Jurkat, Clone E6-1 (cell line): ENCODE measurements around the gene CEP76. TPM values are rescaled to one million over a fixed set of nuclear protein-coding genes. Genes with fewer than 3 reads are reported as not detected.

Source experiments
- DNase-seq: peaks from one replicate; pipeline ENCODE4 v3.0.0-alpha.2; 2011; ENCODE audit warnings: low read depth, low spot score
- H3K4me3 ChIP-seq: 2 replicates; pipeline ENCODE4 v1.5.1; 2011; ENCODE audit warnings: mild to moderate bottlenecking, low read length, control low read depth, moderate library complexity
- polyA plus RNA-seq: library from polyadenylated mRNA; unstranded; fragments of >200 nt; gene quantifications from one replicate; pipeline ENCODE4 v1.2.1, GENCODE V29; 2012; ENCODE audit warnings: missing spikeins; ENCODE audit not compliant: insufficient read length, insufficient read depth

Gene CEP76, protein sequence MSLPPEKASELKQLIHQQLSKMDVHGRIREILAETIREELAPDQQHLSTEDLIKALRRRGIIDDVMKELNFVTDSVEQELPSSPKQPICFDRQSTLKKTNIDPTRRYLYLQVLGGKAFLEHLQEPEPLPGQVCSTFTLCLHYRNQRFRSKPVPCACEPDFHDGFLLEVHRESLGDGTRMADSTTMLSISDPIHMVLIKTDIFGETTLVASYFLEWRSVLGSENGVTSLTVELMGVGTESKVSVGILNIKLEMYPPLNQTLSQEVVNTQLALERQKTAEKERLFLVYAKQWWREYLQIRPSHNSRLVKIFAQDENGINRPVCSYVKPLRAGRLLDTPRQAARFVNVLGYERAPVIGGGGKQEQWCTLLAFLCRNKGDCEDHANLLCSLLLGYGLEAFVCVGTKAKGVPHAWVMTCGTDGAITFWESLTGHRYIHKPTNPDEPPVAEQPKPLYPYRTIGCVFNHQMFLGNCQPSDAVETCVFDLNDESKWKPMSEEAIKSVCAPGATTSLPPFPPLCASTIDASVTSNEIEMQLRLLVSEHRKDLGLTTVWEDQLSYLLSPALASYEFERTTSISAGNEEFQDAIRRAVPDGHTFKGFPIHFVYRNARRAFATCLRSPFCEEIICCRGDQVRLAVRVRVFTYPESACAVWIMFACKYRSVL
- 22.1 TPM for polyA plus RNA-seq

DNA sequence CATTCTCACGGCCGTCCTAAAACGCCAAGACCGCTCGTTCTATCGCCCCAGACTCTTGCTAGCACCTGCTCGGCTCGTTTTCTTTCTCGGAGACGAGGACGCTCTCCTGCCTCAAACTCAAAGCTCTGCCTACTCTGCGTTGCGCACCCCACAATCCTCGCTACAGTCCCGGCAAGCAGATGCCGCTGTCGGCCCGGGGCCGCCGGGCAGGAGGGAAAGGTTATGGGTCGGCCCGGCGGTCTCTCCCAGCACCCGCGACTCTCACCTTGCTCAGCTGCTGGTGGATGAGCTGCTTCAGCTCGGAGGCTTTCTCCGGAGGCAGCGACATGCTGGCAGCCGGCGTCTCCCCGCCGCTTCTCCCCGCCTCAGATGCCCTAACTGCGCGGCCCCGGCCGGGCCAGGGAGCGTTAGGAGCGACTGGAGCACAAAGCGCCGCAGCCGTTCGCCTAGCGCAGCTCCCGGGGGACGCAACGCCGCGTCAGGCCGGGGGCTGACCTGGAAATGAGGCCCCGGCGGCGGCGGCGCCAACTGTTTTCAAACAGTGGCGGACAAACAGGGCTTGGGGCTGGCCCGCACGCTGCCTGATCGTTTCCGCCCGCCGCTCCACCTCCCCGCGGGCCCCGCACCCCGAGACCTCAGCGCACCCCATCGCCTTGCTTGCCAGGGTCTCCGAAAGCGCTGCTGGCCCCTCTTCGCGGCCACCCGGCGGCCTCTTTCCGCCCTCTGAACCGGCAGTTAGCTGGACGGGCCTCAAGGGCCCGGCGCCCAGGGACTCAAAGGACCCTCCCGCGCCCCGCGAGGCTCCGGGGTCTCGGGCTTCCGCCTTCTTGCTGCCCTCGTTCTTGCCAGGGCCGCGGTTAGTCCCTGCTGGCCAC, at the start of gene CEP76, which contains the start of gene PSMG2:
Gene CEP76, minus strand, starts transcription at position 503 of the 875 bp plus-strand sequence. Its CDS starts 175 bp downstream, at position 328.
Gene PSMG2, plus strand, starts transcription at position 822 of the 875 bp plus-strand sequence. CDS start 66 bp downstream, outside the sequence.
- peak within 1 kb of the TSS; percentile 98 for H3K4me3 ChIP-seq
- DNase-seq, result peak; percentile 71

DNA sequence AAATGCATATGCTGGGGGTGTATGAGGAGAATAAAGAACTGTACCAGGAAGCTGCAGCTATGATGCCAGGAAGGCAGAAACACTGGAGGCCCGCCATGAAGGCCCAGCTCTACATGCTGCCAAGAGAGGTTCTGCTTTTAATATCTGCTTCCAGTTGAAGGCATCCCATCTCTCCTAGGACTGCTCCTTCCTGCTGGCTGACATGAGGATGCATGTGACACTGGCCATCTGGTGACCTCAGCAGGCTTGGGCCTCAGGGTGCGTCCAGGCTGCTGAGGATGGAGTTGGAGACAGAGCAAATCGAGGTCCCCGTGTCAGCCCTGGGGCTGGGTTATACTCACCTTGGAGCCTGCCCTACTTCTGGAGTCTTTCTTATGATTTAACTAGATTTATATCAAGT, 49.4 kb upstream of the CEP76 start:
- no peak overlapping the region for H3K4me3 ChIP-seq
- DNase-seq, result no peak

DNA sequence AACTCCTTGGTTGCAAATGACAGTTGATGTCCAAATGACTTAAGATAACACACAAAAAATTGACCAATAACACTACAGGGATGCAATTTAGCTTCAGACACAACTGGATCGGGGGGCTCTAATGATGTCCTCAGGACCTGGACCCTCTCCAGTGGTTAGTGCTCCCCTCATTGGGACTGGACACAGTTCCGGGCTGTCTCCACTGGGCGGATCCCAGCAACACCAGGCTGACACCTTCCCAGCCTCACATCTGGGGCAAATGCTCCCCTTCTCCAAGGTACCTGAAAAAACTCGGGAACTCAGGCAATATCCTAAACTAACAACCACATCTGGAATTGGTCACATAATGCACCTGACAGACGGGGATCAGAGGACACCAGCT, 49.0 kb upstream of the CEP76 start:
- DNase-seq, result no peak

DNA sequence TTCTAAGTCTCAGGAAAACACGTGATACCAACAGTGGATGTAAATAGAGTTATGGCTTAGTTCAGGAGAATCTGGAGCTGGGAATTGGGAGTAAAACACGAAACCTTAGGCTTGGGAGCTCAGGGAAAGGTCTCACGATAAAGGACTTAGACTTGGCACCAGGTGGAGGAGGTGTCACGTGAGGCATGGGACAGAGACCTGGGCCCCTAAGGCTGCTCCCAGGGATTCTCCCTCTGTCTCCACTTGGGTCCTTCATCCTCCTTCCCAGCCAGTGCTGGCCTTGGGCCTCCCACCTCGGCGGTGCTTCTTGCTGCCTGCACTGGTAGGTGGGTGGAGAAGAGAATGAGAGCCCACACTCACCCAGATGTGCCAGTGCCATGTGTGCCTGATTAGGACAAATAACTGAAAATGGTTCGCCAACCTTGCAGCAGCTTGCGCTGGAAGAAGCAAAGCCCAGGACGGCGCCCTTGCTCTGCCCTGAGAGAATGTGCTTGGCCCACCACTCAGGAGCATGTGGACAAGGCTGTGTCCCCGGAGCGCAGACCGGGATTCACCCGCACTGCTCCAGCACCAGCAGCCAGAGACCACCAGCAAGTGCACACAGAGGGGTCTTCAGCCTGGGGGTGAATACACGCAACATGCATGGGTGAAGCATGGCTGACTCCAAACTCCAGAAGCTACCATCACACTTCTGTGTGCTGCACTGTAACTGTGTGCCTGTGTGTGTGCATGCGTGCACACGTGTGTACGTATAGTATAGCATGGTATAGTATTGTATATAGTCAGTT, 48.4 kb upstream of the CEP76 start:
- peak overlapping the region; percentile 27 for H3K4me3 ChIP-seq

More for the DNA sequence above, 49.0 kb upstream of the CEP76 start:
- no peak overlapping the region for H3K4me3 ChIP-seq

DNA sequence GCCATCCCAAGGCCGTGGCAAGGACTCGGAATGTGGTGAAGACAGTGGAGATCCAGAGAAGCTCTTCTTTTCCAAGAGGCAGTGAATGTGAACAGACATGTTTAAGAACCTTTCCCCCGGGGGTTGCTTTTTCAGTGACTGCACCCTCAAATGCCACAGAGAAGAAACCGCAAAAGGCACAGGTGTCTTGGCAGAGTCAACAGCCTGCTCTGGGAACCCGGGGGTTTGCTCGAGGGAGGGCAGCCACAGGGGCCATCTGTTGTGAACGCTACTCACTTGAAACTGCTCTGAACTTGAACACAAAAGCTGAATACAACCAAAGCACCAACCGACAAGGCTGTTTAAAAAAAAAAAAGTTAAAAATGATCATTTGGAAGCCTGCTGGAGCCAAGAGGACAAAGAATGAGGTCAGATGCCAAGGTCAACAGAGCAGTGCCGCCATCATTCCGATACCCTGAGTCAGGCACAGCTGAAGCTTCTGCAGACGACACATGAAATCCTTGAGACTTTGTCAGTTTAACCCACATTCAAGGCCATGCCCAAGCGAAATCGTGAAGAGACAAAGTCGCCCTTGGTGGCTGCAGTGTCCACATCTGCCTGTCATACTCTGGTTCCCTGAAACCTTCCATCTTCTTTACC, 47.7 kb upstream of the CEP76 start:
- DNase-seq, result peak; percentile 99
- peak overlapping the region; percentile 27 for H3K4me3 ChIP-seq

More for the DNA sequence above, 48.4 kb upstream of the CEP76 start:
- no peak for DNase-seq

GRCh38 chr18:12749121-12749520, 46.6 kb upstream of the CEP76 start:
- no peak for DNase-seq
- H3K4me3 ChIP-seq, result no peak overlapping the region

DNA sequence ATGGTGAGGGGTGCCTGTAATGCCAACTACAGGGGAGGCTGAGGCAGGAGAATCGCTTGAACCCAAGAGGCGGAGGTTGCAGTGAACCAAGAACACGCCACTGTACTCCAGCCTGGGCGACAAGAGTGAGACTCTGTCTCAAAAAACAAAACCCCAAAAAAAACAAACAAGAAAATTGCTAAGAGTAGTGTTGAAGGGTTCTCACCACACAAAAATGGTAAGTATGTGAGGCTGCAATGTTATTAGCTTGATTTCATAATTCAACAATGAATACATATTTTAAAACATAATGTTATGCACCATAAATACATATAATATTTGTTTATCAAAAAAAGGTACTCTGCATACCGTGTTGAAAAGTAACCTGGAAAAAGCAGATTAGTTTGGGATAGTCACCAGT, 46.1 kb upstream of the CEP76 start:
- H3K4me3 ChIP-seq, result no peak overlapping the region

GRCh38 chr18:12747530-12748315, 45.2 kb upstream of the CEP76 start:
- H3K4me3 ChIP-seq, result no peak overlapping the region
- no peak for DNase-seq

More for the DNA sequence above, 46.1 kb upstream of the CEP76 start:
- DNase-seq, result no peak

DNA sequence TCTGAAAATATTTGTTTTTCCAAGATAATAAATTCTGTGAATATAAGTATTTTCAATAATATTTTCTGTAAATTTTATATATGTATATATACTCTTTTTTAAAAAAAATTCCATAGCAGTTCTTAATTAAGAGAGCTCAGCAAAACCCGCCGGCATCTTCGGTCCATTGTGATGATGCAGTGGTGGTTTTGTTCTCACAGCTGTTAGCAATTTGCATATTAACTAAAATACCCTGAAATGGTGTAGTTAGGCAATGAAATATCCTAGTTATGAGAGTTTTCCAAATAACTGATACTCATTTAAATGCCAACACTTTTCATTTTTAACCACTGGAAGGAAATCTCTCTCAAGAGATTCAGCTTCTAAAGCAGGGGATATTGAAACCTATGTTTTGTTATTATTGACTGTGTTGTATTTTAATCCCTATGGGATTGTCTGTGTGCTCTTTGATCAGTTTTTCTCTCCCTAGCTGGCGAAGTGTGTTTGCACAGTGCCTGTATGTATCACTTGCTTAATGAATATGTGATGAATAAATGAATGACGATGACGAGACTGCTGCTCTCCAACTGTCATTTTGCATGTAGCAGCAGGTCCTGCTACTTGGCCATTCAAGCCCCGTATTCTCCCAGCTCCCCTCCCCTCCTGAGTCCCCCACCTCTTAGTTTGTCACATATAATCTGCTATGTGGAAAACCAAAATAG, 42.7 kb upstream of the CEP76 start:
- DNase-seq, result no peak

DNA sequence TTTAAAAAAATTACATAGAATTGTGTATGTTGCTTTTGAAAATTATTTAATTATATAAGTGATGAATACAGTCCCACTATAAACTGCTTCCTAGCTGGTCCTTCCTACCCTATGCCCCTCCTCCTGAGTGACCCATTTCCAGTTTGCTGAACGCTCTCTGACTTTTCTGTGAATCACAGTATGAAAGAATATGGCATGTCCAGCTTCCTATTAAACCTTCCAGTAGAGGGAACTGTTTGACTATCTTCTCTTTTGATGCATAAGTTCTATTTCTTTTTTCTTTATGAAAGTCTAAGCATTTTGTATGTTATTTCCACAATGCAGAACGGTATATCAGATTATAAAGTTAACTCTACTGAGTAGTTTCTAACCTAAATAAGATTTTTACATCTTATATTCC, 41.6 kb upstream of the CEP76 start:
- DNase-seq, result peak; percentile 60

More for the DNA sequence above, 42.7 kb upstream of the CEP76 start:
- no peak overlapping the region for H3K4me3 ChIP-seq

GRCh38 chr18:12742453-12742852, 39.9 kb upstream of the CEP76 start:
- H3K4me3 ChIP-seq, result no peak overlapping the region
- DNase-seq, result no peak

More for the DNA sequence above, 41.6 kb upstream of the CEP76 start:
- no peak overlapping the region for H3K4me3 ChIP-seq

- H3K4me3 ChIP-seq, result no peak overlapping the region
- peak; percentile 60 for DNase-seq
These were observed 38.8 kb upstream of the CEP76 start for GRCh38 chr18:12741351-12741750.

- peak; percentile 61 for DNase-seq
- no peak overlapping the region for H3K4me3 ChIP-seq
These were observed 34.9 kb upstream of the CEP76 start for GRCh38 chr18:12737243-12737902.

- peak; percentile 85 for DNase-seq
- H3K4me3 ChIP-seq, result no peak overlapping the region
These were observed 24.4 kb upstream of the CEP76 start for GRCh38 chr18:12726774-12727550.

GRCh38 chr18:12726331-12726730, 23.8 kb upstream of the CEP76 start:
- H3K4me3 ChIP-seq, result no peak overlapping the region
- no peak for DNase-seq
